HEK293 (cell line): ENCODE measurements around the gene ZBTB48.

Experiments
- GFI1B ChIP-seq: fragments of 450-650 bp; formaldehyde crosslinking; IDR thresholded peaks from 2 replicates; pipeline ENCODE4 v1.5.1; 2016; ENCODE audit warnings: missing biosample characterization, missing genetic modification characterization
- GLI2 ChIP-seq: fragments of 450-650 bp; formaldehyde crosslinking; IDR thresholded peaks from 2 replicates; pipeline ENCODE4; 2017; ENCODE audit warnings: missing biosample characterization, missing genetic modification characterization, low read depth, borderline replicate concordance
- GLIS2 ChIP-seq: fragments of 450-650 bp; formaldehyde crosslinking; IDR thresholded peaks from 2 replicates; pipeline ENCODE4 v1.5.1; 2016; ENCODE audit warnings: missing biosample characterization, missing genetic modification characterization
- RBAK ChIP-seq: fragments of 450-650 bp; formaldehyde crosslinking; IDR thresholded peaks from 2 replicates; pipeline ENCODE4 v1.5.1; 2016; ENCODE audit warnings: missing biosample characterization, missing genetic modification characterization
- SP7 ChIP-seq: fragments of 450-650 bp; formaldehyde crosslinking; IDR thresholded peaks from 2 replicates; pipeline ENCODE4 v1.5.1; 2016; ENCODE audit warnings: missing biosample characterization, missing genetic modification characterization
- ZBTB20 ChIP-seq: fragments of 450-650 bp; formaldehyde crosslinking; IDR thresholded peaks from 2 replicates; pipeline ENCODE4 v1.5.1; 2016; ENCODE audit warnings: missing biosample characterization, missing genetic modification characterization
- ZFP41 ChIP-seq: fragments of 450-650 bp; formaldehyde crosslinking; IDR thresholded peaks from 2 replicates; pipeline ENCODE4 v1.5.1; 2016; ENCODE audit warnings: missing biosample characterization, missing genetic modification characterization, borderline replicate concordance
- ZNF202 ChIP-seq: fragments of 450-650 bp; formaldehyde crosslinking; IDR thresholded peaks from 2 replicates; pipeline ENCODE4 v1.5.1; 2016; ENCODE audit warnings: missing biosample characterization, missing genetic modification characterization, borderline replicate concordance
- ZNF341 ChIP-seq: fragments of 450-650 bp; formaldehyde crosslinking; IDR thresholded peaks from 2 replicates; pipeline ENCODE4; 2016; ENCODE audit warnings: low read depth, missing biosample characterization, missing genetic modification characterization
- ZNF530 ChIP-seq: fragments of 450-650 bp; formaldehyde crosslinking; IDR thresholded peaks from 2 replicates; pipeline ENCODE4 v1.5.1; 2016; ENCODE audit warnings: low read depth, missing biosample characterization, missing genetic modification characterization
- ZNF623 ChIP-seq: fragments of 450-650 bp; formaldehyde crosslinking; IDR thresholded peaks from 2 replicates; pipeline ENCODE4 v1.5.1; 2016; ENCODE audit warnings: missing biosample characterization, missing genetic modification characterization
- ZXDB ChIP-seq: fragments of 450-650 bp; formaldehyde crosslinking; IDR thresholded peaks from 2 replicates; pipeline ENCODE4 v1.5.1; 2016; ENCODE audit warnings: missing biosample characterization, missing genetic modification characterization
- TF ChIP-seq, protein P1 (sequence below): fragments of 450-650 bp; formaldehyde crosslinking; IDR thresholded peaks from 2 replicates; pipeline ENCODE4 v1.5.1; 2016; ENCODE audit warnings: missing biosample characterization, missing genetic modification characterization
- TF ChIP-seq, protein P2 (sequence below): fragments of 450-650 bp; formaldehyde crosslinking; IDR thresholded peaks from 2 replicates; pipeline ENCODE4 v1.5.1; 2017; ENCODE audit warnings: missing biosample characterization, missing genetic modification characterization
- TF ChIP-seq, protein P3 (sequence below): fragments of 450-650 bp; formaldehyde crosslinking; conservative IDR thresholded peaks from 2 replicates; pipeline ENCODE4 v1.5.1; 2016; ENCODE audit warnings: low read depth, missing biosample characterization, missing genetic modification characterization
- TF ChIP-seq, protein P4 (sequence below): fragments of 450-650 bp; formaldehyde crosslinking; IDR thresholded peaks from 2 replicates; pipeline ENCODE4 v1.5.1; 2016; ENCODE audit warnings: missing biosample characterization, missing genetic modification characterization
- TF ChIP-seq, protein P5 (sequence below): fragments of 450-650 bp; formaldehyde crosslinking; IDR thresholded peaks from 2 replicates; pipeline ENCODE4 v1.5.1; 2016; ENCODE audit warnings: missing biosample characterization, missing genetic modification characterization
- TF ChIP-seq, protein P6 (sequence below): fragments of 450-650 bp; formaldehyde crosslinking; IDR thresholded peaks from 2 replicates; pipeline ENCODE4 v1.5.1; 2016; ENCODE audit warnings: missing biosample characterization, missing genetic modification characterization, low read depth
- TF ChIP-seq, protein P7 (sequence below): fragments of 450-650 bp; formaldehyde crosslinking; IDR thresholded peaks from 2 replicates; pipeline ENCODE4 v1.5.1; 2017; ENCODE audit warnings: missing biosample characterization, missing genetic modification characterization

ZBTB48 gene

DNA sequence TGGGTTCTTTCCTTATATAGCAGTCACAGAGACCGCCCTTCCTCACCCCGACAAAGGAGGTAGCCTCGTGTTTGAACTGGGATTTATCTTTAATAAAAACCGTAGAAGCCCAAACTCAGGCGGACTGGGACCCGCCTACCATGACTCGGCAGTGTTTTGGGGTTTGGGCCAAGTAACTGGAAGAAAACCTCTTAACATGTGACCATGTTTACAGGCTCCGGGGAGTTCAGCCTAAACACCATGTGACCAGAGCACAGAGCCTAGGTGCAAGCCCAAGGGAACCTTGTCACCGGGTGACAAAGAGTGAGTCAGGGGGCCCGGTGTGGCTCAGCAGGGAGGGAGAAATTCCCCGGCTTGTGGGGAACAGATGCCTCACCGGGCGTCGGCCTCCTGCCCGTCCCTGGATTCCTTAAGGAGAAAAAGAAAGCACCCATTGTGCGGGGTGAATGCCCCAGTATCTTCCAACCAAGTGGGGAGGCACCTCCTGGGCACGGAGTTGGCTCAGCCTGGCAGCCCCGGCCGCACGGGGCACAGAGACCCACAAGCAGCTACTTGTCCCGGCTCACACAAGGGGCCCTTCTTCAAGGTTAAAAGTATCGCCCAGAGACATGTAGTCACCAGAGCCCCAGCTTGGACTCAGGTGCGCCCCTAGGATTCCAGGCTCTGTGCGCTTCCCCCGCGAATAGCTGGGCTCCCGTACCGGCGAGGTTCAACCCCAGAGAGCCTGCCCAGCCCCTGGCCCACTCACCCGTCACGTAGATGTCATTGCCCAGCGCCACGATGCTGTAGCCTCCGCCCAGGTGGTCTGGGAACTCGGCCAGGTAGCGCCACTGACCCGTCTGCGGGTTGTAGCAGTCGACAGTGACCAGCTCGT, 21.5 kb downstream of the ZBTB48 start (continued):
- TF ChIP-seq, protein P1, sequence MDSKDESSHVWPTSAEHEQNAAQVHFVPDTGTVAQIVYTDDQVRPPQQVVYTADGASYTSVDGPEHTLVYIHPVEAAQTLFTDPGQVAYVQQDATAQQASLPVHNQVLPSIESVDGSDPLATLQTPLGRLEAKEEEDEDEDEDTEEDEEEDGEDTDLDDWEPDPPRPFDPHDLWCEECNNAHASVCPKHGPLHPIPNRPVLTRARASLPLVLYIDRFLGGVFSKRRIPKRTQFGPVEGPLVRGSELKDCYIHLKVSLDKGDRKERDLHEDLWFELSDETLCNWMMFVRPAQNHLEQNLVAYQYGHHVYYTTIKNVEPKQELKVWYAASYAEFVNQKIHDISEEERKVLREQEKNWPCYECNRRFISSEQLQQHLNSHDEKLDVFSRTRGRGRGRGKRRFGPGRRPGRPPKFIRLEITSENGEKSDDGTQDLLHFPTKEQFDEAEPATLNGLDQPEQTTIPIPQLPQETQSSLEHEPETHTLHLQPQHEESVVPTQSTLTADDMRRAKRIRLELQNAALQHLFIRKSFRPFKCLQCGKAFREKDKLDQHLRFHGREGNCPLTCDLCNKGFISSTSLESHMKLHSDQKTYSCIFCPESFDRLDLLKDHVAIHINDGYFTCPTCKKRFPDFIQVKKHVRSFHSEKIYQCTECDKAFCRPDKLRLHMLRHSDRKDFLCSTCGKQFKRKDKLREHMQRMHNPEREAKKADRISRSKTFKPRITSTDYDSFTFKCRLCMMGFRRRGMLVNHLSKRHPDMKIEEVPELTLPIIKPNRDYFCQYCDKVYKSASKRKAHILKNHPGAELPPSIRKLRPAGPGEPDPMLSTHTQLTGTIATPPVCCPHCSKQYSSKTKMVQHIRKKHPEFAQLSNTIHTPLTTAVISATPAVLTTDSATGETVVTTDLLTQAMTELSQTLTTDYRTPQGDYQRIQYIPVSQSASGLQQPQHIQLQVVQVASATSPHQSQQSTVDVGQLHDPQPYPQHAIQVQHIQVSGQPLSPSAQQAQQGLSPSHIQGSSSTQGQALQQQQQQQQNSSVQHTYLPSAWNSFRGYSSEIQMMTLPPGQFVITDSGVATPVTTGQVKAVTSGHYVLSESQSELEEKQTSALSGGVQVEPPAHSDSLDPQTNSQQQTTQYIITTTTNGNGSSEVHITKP (tag by site-specific recombination), result peak; percentile 95
- TF ChIP-seq, protein P2, sequence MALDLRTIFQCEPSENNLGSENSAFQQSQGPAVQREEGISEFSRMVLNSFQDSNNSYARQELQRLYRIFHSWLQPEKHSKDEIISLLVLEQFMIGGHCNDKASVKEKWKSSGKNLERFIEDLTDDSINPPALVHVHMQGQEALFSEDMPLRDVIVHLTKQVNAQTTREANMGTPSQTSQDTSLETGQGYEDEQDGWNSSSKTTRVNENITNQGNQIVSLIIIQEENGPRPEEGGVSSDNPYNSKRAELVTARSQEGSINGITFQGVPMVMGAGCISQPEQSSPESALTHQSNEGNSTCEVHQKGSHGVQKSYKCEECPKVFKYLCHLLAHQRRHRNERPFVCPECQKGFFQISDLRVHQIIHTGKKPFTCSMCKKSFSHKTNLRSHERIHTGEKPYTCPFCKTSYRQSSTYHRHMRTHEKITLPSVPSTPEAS, result no peak
- no peak for TF ChIP-seq GLI2
- TF ChIP-seq ZBTB20, result peak; percentile 83
- TF ChIP-seq ZNF202 (tag by site-specific recombination), result no peak
- TF ChIP-seq ZXDB (tag by site-specific recombination), result no peak; the same call in 1 of the 2 replicates
- TF ChIP-seq, protein P3, sequence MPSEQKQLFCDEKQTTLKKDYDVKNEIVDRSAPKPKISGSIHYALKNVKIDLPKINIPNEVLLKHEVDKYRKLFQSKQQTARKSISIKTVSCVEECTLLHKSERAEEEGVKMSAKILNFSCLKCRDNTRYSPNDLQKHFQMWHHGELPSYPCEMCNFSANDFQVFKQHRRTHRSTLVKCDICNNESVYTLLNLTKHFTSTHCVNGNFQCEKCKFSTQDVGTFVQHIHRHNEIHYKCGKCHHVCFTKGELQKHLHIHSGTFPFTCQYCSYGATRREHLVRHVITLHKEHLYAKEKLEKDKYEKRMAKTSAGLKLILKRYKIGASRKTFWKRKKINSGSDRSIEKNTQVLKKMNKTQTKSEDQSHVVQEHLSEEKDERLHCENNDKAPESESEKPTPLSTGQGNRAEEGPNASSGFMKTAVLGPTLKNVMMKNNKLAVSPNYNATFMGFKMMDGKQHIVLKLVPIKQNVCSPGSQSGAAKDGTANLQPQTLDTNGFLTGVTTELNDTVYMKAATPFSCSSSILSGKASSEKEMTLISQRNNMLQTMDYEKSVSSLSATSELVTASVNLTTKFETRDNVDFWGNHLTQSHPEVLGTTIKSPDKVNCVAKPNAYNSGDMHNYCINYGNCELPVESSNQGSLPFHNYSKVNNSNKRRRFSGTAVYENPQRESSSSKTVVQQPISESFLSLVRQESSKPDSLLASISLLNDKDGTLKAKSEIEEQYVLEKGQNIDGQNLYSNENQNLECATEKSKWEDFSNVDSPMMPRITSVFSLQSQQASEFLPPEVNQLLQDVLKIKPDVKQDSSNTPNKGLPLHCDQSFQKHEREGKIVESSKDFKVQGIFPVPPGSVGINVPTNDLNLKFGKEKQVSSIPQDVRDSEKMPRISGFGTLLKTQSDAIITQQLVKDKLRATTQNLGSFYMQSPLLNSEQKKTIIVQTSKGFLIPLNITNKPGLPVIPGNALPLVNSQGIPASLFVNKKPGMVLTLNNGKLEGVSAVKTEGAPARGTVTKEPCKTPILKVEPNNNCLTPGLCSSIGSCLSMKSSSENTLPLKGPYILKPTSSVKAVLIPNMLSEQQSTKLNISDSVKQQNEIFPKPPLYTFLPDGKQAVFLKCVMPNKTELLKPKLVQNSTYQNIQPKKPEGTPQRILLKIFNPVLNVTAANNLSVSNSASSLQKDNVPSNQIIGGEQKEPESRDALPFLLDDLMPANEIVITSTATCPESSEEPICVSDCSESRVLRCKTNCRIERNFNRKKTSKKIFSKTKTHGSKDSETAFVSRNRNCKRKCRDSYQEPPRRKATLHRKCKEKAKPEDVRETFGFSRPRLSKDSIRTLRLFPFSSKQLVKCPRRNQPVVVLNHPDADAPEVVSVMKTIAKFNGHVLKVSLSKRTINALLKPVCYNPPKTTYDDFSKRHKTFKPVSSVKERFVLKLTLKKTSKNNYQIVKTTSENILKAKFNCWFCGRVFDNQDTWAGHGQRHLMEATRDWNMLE (tag by site-specific recombination), result no peak
- TF ChIP-seq ZNF341, result no peak
- TF ChIP-seq GLIS2 (tag by site-specific recombination), result peak; percentile 89
- no peak for TF ChIP-seq ZNF530 (tag by site-specific recombination)
- TF ChIP-seq, protein P4, sequence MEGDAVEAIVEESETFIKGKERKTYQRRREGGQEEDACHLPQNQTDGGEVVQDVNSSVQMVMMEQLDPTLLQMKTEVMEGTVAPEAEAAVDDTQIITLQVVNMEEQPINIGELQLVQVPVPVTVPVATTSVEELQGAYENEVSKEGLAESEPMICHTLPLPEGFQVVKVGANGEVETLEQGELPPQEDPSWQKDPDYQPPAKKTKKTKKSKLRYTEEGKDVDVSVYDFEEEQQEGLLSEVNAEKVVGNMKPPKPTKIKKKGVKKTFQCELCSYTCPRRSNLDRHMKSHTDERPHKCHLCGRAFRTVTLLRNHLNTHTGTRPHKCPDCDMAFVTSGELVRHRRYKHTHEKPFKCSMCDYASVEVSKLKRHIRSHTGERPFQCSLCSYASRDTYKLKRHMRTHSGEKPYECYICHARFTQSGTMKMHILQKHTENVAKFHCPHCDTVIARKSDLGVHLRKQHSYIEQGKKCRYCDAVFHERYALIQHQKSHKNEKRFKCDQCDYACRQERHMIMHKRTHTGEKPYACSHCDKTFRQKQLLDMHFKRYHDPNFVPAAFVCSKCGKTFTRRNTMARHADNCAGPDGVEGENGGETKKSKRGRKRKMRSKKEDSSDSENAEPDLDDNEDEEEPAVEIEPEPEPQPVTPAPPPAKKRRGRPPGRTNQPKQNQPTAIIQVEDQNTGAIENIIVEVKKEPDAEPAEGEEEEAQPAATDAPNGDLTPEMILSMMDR (tag by site-specific recombination), result peak; percentile 78
- peak; percentile 57; the same call in 1 of the 2 replicates for TF ChIP-seq SP7 (tag by site-specific recombination)
- TF ChIP-seq, protein P5, sequence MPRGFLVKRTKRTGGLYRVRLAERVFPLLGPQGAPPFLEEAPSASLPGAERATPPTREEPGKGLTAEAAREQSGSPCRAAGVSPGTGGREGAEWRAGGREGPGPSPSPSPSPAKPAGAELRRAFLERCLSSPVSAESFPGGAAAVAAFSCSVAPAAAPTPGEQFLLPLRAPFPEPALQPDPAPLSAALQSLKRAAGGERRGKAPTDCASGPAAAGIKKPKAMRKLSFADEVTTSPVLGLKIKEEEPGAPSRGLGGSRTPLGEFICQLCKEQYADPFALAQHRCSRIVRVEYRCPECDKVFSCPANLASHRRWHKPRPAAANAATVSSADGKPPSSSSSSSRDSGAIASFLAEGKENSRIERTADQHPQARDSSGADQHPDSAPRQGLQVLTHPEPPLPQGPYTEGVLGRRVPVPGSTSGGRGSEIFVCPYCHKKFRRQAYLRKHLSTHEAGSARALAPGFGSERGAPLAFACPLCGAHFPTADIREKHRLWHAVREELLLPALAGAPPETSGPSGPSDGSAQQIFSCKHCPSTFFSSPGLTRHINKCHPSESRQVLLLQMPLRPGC (tag by site-specific recombination), result no peak; the same call in 1 of the 2 replicates
- TF ChIP-seq, protein P6, sequence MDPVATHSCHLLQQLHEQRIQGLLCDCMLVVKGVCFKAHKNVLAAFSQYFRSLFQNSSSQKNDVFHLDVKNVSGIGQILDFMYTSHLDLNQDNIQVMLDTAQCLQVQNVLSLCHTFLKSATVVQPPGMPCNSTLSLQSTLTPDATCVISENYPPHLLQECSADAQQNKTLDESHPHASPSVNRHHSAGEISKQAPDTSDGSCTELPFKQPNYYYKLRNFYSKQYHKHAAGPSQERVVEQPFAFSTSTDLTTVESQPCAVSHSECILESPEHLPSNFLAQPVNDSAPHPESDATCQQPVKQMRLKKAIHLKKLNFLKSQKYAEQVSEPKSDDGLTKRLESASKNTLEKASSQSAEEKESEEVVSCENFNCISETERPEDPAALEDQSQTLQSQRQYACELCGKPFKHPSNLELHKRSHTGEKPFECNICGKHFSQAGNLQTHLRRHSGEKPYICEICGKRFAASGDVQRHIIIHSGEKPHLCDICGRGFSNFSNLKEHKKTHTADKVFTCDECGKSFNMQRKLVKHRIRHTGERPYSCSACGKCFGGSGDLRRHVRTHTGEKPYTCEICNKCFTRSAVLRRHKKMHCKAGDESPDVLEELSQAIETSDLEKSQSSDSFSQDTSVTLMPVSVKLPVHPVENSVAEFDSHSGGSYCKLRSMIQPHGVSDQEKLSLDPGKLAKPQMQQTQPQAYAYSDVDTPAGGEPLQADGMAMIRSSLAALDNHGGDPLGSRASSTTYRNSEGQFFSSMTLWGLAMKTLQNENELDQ, result no peak
- TF ChIP-seq ZFP41 (tag by site-specific recombination), result no peak
- TF ChIP-seq, protein P7, sequence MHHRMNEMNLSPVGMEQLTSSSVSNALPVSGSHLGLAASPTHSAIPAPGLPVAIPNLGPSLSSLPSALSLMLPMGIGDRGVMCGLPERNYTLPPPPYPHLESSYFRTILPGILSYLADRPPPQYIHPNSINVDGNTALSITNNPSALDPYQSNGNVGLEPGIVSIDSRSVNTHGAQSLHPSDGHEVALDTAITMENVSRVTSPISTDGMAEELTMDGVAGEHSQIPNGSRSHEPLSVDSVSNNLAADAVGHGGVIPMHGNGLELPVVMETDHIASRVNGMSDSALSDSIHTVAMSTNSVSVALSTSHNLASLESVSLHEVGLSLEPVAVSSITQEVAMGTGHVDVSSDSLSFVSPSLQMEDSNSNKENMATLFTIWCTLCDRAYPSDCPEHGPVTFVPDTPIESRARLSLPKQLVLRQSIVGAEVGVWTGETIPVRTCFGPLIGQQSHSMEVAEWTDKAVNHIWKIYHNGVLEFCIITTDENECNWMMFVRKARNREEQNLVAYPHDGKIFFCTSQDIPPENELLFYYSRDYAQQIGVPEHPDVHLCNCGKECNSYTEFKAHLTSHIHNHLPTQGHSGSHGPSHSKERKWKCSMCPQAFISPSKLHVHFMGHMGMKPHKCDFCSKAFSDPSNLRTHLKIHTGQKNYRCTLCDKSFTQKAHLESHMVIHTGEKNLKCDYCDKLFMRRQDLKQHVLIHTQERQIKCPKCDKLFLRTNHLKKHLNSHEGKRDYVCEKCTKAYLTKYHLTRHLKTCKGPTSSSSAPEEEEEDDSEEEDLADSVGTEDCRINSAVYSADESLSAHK, result no peak
- no peak for TF ChIP-seq RBAK
- no peak for TF ChIP-seq GFI1B (tag by site-specific recombination)
- TF ChIP-seq ZNF623 (tag by site-specific recombination), result no peak
